ENCODE results near the gene CA11.
A peak's percentile ranks its signal among the peaks of the same experiment; 100 is the strongest.
"Not testable (repeated sequence)": the region's sequence is repeated elsewhere in the genome, so short reads cannot be mapped to it uniquely, and the experiment has no call there.

The CA11 gene

DNA sequence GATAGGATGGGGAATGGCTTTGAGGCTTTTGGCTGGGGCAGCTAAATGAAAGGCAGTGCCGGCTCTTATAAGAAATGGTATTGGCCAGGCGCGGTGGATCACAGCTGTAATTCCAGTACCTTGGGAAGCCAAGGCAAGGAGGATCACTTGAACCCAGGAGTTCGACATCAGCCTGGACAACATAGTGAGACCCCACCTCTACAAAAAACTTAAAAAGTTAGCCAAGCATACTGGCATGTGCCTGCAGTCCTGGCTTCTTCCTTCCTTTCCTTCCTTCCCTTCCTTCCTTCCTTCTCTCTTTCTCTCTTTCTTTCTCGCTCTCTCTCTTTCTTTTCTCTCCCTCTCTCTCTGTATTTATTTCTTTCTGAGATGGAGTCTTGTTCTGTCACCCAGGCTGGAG, 3.1 kb downstream of the CA11 start:
- no peak for DNase-seq (ENCODE audit: low read depth in 2 of 3, low spot score in 1 of 3)

DNA sequence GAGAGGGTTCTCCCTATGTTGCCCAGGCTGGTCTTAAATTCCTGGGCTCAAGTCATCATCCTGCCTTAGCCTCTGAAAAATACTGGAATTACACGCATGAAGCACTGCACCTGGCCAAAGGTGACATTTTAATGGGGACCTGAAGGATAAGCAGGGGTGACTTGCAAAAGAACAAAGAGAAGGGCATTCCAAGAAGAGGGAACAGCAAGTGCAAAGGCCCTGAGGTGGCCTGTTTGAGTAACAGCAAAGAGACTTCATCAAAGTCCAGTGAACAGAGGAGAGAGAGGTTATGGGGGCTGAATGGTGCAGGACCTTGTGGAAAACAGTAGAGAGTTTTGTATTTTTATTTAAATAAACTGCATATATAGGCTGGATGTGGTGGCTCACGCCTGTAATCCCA, 4.1 kb downstream of the CA11 start:
- no peak for DNase-seq (ENCODE audit: low read depth in 2 of 3, low spot score in 1 of 3)

- DNase-seq (ENCODE audit: low read depth in 2 of 3, low spot score in 1 of 3): no peak
Observed at GRCh38 chr19:48639483-48640375, 6.3 kb downstream of the CA11 start.

DNA sequence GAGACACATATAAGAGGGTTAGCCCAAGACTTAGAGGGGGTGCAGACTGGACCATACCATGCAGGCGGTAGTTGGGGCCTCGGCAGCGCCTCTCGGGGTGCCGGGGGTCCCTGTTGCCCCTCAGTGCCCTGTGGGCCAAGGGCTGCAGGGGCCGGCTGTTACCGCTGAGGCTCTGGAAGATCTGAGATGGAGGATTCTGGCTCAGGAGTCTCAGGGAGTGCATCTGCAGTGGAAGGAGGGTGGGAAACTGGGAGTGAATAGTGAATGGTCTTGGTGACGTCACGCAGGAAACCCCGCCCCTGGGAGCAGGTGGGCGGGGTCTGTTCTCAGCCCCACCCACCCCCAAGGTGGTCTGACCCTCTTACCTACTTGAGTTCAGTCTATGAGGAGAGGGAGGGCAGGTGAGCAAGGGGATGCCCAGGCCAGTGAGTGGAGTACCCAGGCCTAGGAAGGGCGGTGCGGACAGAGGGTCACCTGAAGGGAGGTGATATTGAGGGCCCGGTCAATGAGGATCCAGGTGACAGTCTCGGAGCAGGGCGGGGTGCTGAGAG, 7.1 kb downstream of the CA11 start:
- no peak for DNase-seq (ENCODE audit: low read depth in 2 of 3, low spot score in 1 of 3)

DNA sequence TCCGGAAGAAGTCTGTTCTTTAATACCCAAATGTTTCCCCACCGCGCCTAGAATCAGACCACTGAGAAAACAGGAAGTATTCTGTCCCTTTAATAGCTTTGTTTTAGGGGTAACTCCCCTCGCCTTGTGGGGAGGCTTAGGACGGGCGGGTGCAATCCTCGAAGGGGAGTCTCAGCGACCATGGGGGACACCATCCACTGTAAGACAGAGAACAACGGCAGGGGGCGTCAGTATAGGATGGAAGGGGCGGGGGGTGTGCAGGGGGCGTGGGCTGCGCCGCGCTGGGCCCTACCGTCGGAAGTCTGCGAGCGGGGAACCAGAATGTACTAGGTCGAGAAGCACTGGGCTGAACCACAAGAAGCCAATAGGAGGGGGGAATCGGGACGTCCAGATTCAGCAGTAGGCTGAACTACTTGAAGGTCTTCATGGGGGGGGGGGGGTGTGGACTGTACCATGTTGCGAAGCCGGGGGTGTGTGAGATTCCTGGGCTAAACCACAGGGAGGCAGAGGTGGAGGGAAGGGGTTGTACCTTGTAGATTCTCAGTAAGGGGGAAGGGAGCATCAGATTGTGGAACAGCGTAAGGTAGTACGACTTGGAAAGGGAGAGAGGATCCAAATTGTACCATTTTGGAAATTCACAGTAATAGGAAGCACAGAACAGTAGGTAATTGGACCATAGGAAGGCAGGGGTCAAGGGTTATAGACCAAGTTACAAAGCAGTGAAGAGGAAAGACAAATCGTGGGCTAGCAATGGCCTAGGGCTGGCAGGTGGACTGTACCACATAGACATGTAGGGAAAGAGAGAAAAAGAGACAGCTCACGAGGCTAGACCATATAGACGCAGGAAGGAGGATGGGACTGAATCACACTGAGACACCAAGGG, 7.8 kb downstream of the CA11 start:
- DNase-seq (ENCODE audit: low read depth in 2 of 3, low spot score in 1 of 3): peak; percentile 66 to 72 (median 67)

DNA sequence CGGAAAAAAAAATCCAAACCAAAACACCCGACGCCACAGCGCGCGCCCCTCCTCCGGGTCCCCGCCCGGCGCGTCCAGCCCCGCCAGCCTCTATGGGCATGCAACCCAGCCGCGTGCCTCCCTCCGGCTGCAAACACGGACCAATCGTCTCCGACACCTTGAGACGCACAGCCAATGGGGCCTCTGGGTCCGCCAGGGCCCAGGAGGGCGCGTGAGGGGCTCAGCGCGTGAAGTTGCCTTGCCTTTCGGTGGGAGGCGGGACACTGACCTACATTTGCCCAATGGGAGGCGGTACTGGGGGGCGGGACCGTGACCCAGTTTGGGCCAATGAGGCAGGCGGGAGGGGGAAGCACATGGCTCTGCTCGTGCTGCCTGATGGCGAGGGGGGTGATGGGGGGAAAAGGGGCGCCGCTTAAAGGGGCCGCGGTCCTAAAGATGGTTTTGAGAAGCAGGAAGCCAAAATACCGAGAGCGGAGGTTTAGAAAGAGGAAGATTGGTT, 8.5 kb downstream of the CA11 start:
- peak; percentile 94 to 97 (median 96) for DNase-seq (ENCODE audit: low read depth in 2 of 3, low spot score in 1 of 3)

GRCh38 chr19:48636859-48637448, 9.0 kb downstream of the CA11 start, which contains the start of gene DBP:
TSS of gene DBP (minus strand) at chr19:48637379. CDS start at chr19:48636994, 385 bp downstream.
- no peak for DNase-seq (ENCODE audit: low read depth in 2 of 3, low spot score in 1 of 3)

GRCh38 chr19:48635966-48636858, 9.8 kb downstream of the CA11 start:
- no peak for DNase-seq (ENCODE audit: low read depth in 2 of 3, low spot score in 1 of 3)

DNA sequence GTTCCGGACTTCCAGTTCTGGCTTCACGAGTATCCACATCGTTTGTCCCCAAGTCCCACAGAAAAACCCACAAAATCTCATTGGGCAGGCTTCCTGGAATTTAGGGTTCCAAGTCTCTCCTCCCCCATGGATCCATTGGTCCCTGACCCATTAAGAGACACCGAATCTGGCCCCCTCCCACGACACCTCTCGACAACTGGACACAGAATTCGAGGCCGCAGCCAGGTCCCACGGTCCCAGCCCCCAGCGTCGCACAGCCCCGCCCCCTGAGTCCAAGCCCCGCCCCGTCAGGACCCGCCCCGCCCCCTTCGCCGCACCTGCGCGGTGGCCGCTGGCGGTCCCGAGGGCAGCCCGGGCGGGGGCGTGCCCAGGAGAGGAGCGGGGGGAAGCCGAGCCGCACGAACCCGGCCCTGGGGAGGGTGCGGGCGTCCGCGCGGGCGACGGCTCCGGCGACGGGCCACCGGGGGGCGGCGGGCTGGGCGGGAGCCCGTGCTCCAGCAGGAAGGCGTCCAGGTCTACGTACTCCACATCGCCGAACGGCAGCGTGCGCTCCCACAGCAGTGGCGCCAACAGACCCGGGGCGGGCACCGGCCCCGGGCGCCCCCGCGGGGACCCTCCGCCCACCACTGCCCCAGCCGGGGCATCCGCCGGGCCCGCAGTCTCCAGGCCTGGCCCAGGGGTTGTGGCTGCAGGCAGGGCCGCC, 10.6 kb downstream of the CA11 start:
- DNase-seq (ENCODE audit: low read depth in 2 of 3, low spot score in 1 of 3): peak in 2 of 3 donors; percentile 61 to 70

DNA sequence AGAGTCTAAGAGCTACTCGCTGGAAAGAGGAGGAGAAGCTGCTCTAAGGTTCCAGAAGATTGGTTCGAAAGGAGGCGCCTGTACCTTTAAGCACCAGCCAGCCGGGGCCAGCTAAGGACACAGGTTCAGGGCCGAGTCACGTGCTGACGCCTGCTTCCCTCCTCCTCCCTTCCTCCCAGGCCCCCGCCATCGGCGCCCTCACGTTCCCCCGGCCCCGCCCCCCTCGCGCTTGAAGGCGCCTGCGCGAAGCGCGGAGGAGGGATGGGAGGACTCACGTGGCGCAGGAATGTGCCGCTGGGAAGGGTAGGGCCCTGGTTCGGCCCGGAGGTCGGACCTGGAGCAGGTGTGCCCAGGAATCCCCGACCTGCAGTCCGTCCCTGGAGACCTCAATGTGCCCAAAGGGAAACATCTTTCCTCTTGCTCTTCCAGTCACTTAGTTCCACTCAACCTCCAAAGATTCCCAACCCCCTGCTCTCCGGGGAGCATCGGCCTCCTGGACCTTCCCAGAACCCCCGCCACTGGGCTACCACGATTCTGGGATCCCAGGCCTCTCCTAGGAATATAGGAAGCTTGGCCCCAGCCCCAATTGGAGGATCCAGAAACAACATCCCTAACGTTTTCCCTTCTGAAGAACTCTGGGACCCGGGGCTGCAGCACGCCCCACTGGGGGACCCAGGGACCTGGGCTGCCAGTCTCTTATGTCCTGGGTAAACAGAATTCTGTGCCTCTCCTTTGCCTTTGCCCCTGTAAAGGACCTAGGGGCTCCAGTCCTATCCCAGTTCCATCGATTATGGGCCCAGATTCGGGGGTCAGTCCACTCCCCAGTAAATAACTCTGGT, 11.3 kb downstream of the CA11 start:
- DNase-seq (ENCODE audit: low read depth in 2 of 3, low spot score in 1 of 3): peak; percentile 89 to 93 (median 92)

- no peak for DNase-seq (ENCODE audit: low read depth in 2 of 3, low spot score in 1 of 3)
Observed at GRCh38 chr19:48634036-48634342, 12.0 kb downstream of the CA11 start.

- no peak for DNase-seq (ENCODE audit: low read depth in 2 of 3, low spot score in 1 of 3)
Observed at GRCh38 chr19:48633148-48634035, 12.6 kb downstream of the CA11 start.

- DNase-seq (ENCODE audit: low read depth in 2 of 3, low spot score in 1 of 3): no peak
Observed at GRCh38 chr19:48632692-48633147, 13.3 kb downstream of the CA11 start.

GRCh38 chr19:48632286-48632685, 13.7 kb downstream of the CA11 start:
- DNase-seq (ENCODE audit: low read depth in 2 of 3, low spot score in 1 of 3): not testable (repeated sequence)

DNA sequence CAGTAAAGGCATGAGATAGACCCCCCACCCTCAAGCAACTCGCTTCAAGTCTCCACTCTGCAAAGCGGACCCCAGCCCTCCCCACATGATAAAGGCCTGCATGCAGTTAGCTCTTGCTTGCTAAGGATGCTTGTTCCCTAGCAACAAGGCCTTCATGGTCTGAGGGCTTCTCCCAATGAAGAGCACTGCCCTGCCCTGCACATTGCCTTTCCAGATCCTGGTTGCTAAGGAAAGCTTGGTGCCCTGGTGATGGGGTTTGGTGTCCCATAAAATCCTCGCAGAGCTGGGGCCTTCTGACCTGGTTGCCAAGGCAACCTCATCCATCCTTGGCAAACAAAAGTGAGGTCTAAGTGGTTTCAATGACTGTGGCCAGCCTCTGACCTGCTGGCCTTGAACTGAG, 14.8 kb downstream of the CA11 start:
- DNase-seq (ENCODE audit: low read depth in 2 of 3, low spot score in 1 of 3): no peak

DNA sequence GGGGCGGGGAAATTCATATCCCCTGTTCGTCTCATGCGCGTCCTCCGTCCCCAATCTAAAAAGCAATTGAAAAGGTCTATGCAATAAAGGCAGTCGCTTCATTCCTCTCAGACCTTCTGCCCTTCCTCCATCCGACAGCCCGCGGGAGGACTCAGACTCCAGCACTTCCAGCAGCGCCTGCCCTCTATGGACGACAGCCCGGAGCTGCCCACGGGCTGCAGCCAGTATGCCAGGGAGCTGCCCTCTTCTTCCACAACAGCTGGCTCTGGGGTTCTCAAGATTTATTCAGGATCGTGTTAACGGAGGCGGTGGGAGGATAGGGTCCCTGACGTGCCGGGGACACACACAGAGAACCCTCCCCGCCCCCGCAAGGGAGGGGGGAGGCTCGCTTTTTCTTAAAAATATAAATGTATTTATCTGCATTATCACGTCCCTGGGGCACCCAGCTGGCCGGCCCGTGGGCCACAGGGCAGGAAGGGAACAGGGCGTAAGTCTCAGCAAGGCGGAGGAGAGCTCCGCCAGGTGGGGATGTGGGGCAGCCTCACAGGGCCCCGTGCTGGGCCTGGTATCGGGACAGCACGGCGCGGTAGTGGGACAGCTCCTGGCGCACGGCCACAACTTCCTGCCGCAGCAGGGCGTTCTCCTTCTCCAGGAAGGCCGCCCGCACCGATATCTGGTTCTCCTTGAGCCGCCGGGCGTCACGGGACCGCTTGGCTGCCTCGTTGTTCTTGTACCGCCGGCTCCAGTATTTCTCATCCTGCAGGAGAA, 15.5 kb downstream of the CA11 start:
- no peak for DNase-seq (ENCODE audit: low read depth in 2 of 3, low spot score in 1 of 3)
